Neural progenitor cell (in vitro differentiated cells): Measurements from ENCODE around the gene EIF4ENIF1. TPM values are rescaled to one million over a fixed set of nuclear protein-coding genes. Genes with fewer than 3 reads are reported as not detected.

ENCODE experiments used
- DNase-seq: peaks from one replicate; pipeline ENCODE4 v3.0.0-alpha.2; 2016; ENCODE audit warnings: low spot score
- H2AFZ ChIP-seq: fragments of 200-600 bp; sonication (generic); replicated peaks from 2 replicates; pipeline ENCODE4 v1.6.1; 2016; ENCODE audit warnings: antibody characterized with exemption
- H3F3A ChIP-seq: fragments of 200-600 bp; sonication (generic); 2 replicates; pipeline ENCODE4 v1.6.1; 2016; ENCODE audit warnings: antibody characterized with exemption, low read depth
- H3K27ac ChIP-seq: fragments of 200-600 bp; sonication (generic); 2 replicates; pipeline ENCODE4 v1.5.1; 2016; ENCODE audit warnings: mild to moderate bottlenecking
- H3K27me3 ChIP-seq: fragments of 200-600 bp; sonication (generic); 2 replicates; pipeline ENCODE4 v1.6.1; 2016; ENCODE audit warnings: mild to moderate bottlenecking, moderate library complexity
- H3K36me3 ChIP-seq: fragments of 200-600 bp; sonication (generic); 2 replicates; pipeline ENCODE4 v1.5.1; 2016
- H3K4me1 ChIP-seq: fragments of 200-600 bp; sonication (generic); 2 replicates; pipeline ENCODE4 v1.6.1; 2016; ENCODE audit warnings: mixed run types
- H3K4me2 ChIP-seq: fragments of 200-600 bp; sonication (generic); 2 replicates; pipeline ENCODE4 v1.6.1; 2016
- H3K4me3 ChIP-seq: fragments of 200-600 bp; sonication (generic); 2 replicates; pipeline ENCODE4 v1.5.1; 2016
- H3K79me2 ChIP-seq: fragments of 200-600 bp; sonication (generic); 2 replicates; pipeline ENCODE4 v1.6.1; 2016; ENCODE audit warnings: low read depth
- H3K9ac ChIP-seq: fragments of 200-600 bp; sonication (generic); 2 replicates; pipeline ENCODE4 v1.6.1; 2016
- H3K9me3 ChIP-seq: fragments of 200-600 bp; sonication (generic); 2 replicates; pipeline ENCODE4 v1.5.1; 2016; ENCODE audit warnings: low read depth
- H4K20me1 ChIP-seq: fragments of 200-600 bp; sonication (generic); 2 replicates; pipeline ENCODE4 v1.6.1; 2016; ENCODE audit warnings: low read depth
- H3K27ac Mint-ChIP-seq: 3 replicates; pipeline ENCODE4 v1.8.0; 2021; ENCODE audit warnings: mixed read lengths
- H3K27me3 Mint-ChIP-seq: 2 replicates; pipeline ENCODE4 v1.8.0; 2022; ENCODE audit warnings: low read depth, mild to moderate bottlenecking, inconsistent platforms, moderate library complexity, mixed read lengths; ENCODE audit not compliant: insufficient read depth
- H3K36me3 Mint-ChIP-seq: 3 replicates; pipeline ENCODE4 v1.8.0; 2021; ENCODE audit warnings: mixed read lengths
- H3K4me1 Mint-ChIP-seq: 3 replicates; pipeline ENCODE4 v1.8.0; 2021; ENCODE audit warnings: mixed read lengths
- H3K4me3 Mint-ChIP-seq: 3 replicates; pipeline ENCODE4 v1.8.0; 2021; ENCODE audit warnings: mild to moderate bottlenecking, moderate library complexity, mixed read lengths
- H3K9me3 Mint-ChIP-seq: 3 replicates; pipeline ENCODE4 v1.8.0; 2020; ENCODE audit warnings: mixed read lengths
- EZH2 ChIP-seq: fragments of 200-600 bp; sonication (generic); IDR thresholded peaks from 2 replicates; pipeline ENCODE4 v1.6.1; 2017; ENCODE audit warnings: antibody characterized with exemption, mild to moderate bottlenecking, moderate library complexity
- EZH2phosphoT487 ChIP-seq: fragments of 200-600 bp; sonication (generic); IDR thresholded peaks from 2 replicates; pipeline ENCODE4 v1.6.1; 2017; ENCODE audit warnings: antibody characterized with exemption
- total RNA-seq: library from RNA; depleted of rRNA; stranded (reverse); fragments of >200 nt; gene quantifications from 2 replicates; pipeline ENCODE4 v1.2.3, GENCODE V29; 2015; ENCODE audit warnings: low replicate concordance
- TF ChIP-seq, protein P1 (sequence below): fragments of 200-600 bp; sonication (generic); IDR thresholded peaks from 2 replicates; pipeline ENCODE4 v1.5.1; 2017; ENCODE audit warnings: antibody characterized with exemption, mild to moderate bottlenecking

Gene EIF4ENIF1
- total RNA-seq, 1 donor from 2014 or later: 21.4 TPM

DNA sequence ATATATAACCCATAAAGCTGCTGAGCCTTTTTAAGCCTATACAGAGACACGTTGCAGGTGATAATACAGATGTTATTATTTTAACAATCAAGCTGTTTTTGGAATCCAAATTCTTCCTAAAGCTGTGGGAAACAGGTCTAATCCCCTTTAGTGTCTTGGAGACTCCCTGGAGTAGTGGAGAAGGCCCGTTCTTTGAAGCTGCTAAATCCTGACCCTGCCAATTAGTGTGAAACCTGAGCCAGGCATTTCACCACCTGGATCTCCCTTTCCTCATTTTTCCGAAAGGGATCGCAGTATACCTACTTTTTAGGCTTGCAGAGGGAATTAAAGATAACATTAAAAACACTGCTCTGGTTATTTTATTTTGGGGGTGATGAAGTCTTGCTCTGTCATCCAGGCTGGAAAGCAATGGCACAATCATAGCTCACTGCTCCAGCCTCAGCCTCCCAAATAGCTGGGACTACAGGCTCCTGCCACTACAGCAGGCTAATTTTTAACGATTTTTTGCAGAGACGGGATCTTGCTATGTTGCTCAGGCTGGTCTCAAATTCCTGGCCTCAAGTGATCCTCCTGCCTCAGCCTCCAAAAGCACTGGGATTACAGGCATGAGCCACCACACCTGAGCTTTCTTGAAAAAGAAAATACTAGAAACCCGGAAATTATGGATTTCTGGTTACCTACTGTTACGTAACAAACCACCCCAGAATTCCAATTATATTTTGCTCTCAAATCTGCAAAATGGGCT, 1.7 kb upstream of the EIF4ENIF1 start:
- Histone ChIP-seq H3K9me3 (no peaks in the 10 kb centered on the region), H4K20me1 (peaks cover 26% of the 10 kb centered on the region), H3F3A (peaks cover 30% of the 10 kb centered on the region), H3K79me2 (peaks cover 28% of the 10 kb centered on the region), H3K4me3 (peak overlapping the region; percentile 94), H3K4me2 (peak overlapping the region; percentile 89), H2AFZ (no peak overlapping the region), H3K36me3 (peaks cover 5% of the 10 kb centered on the region), H3K4me1 (peaks cover 26% of the 10 kb centered on the region), H3K27me3 (peaks cover 9% of the 10 kb centered on the region), H3K27ac (peak overlapping the region; percentile 87), H3K9ac (no peak overlapping the region)
- Mint-ChIP-seq H3K27me3 (peaks cover 2% of the 10 kb centered on the region), H3K4me1 (peaks cover 36% of the 10 kb centered on the region), H3K27ac (no peak overlapping the region), H3K9me3 (no peaks in the 10 kb centered on the region), H3K4me3 (peak overlapping the region; percentile 94), H3K36me3 (peaks cover 7% of the 10 kb centered on the region)
- TF ChIP-seq EZH2phosphoT487: peak; percentile 79
- TF ChIP-seq, protein P1, sequence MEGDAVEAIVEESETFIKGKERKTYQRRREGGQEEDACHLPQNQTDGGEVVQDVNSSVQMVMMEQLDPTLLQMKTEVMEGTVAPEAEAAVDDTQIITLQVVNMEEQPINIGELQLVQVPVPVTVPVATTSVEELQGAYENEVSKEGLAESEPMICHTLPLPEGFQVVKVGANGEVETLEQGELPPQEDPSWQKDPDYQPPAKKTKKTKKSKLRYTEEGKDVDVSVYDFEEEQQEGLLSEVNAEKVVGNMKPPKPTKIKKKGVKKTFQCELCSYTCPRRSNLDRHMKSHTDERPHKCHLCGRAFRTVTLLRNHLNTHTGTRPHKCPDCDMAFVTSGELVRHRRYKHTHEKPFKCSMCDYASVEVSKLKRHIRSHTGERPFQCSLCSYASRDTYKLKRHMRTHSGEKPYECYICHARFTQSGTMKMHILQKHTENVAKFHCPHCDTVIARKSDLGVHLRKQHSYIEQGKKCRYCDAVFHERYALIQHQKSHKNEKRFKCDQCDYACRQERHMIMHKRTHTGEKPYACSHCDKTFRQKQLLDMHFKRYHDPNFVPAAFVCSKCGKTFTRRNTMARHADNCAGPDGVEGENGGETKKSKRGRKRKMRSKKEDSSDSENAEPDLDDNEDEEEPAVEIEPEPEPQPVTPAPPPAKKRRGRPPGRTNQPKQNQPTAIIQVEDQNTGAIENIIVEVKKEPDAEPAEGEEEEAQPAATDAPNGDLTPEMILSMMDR: no peak
- DNase-seq: peak; percentile 89

DNA sequence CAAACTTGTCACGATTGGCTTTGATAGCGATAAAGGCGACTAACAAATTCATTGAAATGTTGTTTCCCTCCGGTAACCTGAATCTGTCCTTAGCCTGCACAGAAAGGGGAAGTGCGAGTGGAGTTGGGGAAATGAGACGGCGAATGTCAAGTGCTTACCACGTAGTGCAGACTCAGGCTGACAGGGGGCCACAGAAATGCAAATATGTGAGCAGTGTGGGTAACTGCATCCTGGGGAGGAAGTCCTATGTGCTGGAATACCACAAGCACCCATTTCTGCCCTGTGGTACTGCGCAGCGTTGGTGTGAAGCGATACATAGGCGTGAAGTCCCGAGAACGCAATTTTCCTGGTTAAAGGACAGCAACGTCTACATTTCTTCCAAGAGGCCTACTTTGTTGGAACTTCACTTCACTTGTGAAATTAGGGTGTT, 869 bp upstream of the EIF4ENIF1 start:
- Histone ChIP-seq H3K27ac (peak overlapping the region; percentile 87), H3K9ac (no peak overlapping the region), H4K20me1 (peaks cover 27% of the 10 kb centered on the region), H3F3A (peaks cover 27% of the 10 kb centered on the region), H2AFZ (no peak overlapping the region), H3K9me3 (no peaks in the 10 kb centered on the region), H3K27me3 (peaks cover 9% of the 10 kb centered on the region), H3K79me2 (peaks cover 34% of the 10 kb centered on the region), H3K36me3 (peaks cover 5% of the 10 kb centered on the region), H3K4me3 (peak overlapping the region; percentile 94), H3K4me2 (peak overlapping the region; percentile 89), H3K4me1 (peaks cover 26% of the 10 kb centered on the region)
- TF ChIP-seq EZH2phosphoT487: no peak
- TF ChIP-seq, protein P1: no peak
- TF ChIP-seq EZH2: no peak
- peaks cover 36% of the 10 kb centered on the region for H3K4me1 Mint-ChIP-seq
- H3K4me3 Mint-ChIP-seq: peak overlapping the region; percentile 94
- H3K27ac Mint-ChIP-seq: peak overlapping the region; percentile 89
- H3K27me3 Mint-ChIP-seq: no peaks in the 10 kb centered on the region
- no peaks in the 10 kb centered on the region for H3K9me3 Mint-ChIP-seq
- DNase-seq: peak; percentile 43
- H3K36me3 Mint-ChIP-seq: peaks cover 7% of the 10 kb centered on the region

DNA sequence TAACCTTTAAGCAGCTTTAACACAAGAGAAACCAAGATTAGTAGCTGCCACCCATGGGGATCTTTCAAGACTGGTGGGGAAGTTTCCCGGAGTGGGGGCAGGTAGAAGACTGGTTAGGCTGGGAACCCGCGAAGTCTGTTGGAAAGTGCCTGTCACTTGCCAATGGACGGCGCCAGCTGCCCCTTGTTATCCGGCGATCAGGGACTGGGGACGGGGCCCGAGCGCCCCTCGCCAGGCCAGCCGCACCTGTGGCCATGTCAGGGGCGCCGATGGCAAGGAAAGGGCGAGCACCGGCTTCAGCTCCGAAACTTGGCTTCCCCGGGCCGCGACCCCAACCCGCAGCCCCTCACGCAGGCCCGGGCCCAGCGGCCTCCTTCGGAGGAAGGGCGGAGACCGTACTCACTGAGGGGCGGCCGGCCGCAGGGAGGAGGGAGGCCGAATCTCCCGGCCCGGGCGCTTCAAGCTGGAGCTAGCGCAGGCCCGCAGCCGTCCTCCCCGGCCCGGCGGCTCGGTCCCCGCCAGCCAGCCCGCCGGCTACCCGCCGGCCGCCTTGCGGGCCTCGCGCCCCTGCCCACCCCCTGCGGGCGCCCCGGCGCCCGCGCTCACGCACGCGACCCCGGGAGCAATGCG, 539 bp downstream of the EIF4ENIF1 start:
- no peak for TF ChIP-seq EZH2phosphoT487
- TF ChIP-seq, protein P1: no peak

More for the DNA sequence above, 539 bp downstream of the EIF4ENIF1 start:
- Mint-ChIP-seq H3K4me1 (peaks cover 31% of the 10 kb centered on the region), H3K36me3 (peaks cover 14% of the 10 kb centered on the region), H3K27ac (no peak overlapping the region), H3K4me3 (peak overlapping the region; percentile 89), H3K9me3 (no peaks in the 10 kb centered on the region), H3K27me3 (no peaks in the 10 kb centered on the region)
- peaks cover 38% of the 10 kb centered on the region for H4K20me1 ChIP-seq
- H3K9me3 ChIP-seq: no peaks in the 10 kb centered on the region
- H3K9ac ChIP-seq: peak overlapping the region; percentile 64
- H3K27me3 ChIP-seq: peaks cover 5% of the 10 kb centered on the region
- peak; percentile 72 for DNase-seq
- peak overlapping the region; percentile 94 for H3K4me3 ChIP-seq
- no peak overlapping the region for H3K27ac ChIP-seq
- H3F3A ChIP-seq: peaks cover 27% of the 10 kb centered on the region
- peak overlapping the region; percentile 89 for H3K4me2 ChIP-seq
- H3K36me3 ChIP-seq: peaks cover 5% of the 10 kb centered on the region
- peaks cover 48% of the 10 kb centered on the region for H3K79me2 ChIP-seq
- peak overlapping the region; percentile 86 for H2AFZ ChIP-seq
- peaks cover 26% of the 10 kb centered on the region for H3K4me1 ChIP-seq
